ENCODE results near the gene GALNTL6.
"Not testable (repeated sequence)": the region's sequence is repeated elsewhere in the genome, so short reads cannot be mapped to it uniquely, and the experiment has no call there.

Gene GALNTL6

DNA sequence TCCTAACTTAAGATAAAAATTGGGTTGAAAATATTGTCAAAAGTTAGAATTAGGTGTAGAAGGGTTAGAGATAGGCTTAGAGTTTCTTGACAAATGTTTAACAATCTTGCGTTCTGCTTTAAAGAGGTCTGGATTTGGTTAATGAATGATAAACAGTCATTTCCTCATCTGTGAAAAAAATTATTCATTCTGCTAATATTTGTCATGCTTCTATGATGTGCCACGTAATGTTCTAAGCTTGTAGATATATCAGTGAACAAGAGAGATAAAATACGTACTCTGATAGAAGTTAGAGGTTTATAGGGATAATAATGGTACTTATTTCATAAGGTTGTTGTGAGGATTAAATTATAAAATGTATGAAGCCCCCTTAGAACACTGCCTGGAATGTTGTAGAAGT is 912.4 kb downstream of the GALNTL6 start:
- DNase-seq, result no peak
- no peak for TF ChIP-seq GATA1 (IDR thresholded peaks at IDR 0.05; ENCODE audit: low read depth, low read length)
- no peak for TF ChIP-seq POLR2A (IDR thresholded peaks at IDR 0.05; ENCODE audit: low read length)

DNA sequence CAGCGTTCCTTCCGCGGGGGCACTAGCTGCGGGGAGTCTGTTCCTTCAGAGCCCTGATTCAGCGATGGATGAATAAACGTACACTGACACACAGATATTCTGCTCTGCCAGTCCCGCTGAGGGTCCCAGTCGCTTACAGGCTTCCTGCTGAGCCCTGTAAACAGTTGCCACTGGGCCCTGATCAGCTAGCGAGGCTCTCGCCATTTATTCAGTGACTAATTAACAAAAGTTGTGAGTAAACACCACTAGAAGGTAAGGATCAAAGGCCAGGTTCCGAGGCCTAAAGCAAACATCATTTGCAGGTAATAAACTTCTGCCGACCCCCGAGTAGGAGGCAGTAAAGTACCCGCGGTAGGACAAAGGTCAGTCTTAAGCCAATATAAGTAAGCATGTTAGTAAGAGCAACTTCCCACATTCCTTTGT is 912.8 kb downstream of the GALNTL6 start:
- DNase-seq, result no peak
- TF ChIP-seq POLR2A (IDR thresholded peaks at IDR 0.05; ENCODE audit: low read length) (no peak), GATA1 (IDR thresholded peaks at IDR 0.05; ENCODE audit: low read depth, low read length) (no peak)

DNA sequence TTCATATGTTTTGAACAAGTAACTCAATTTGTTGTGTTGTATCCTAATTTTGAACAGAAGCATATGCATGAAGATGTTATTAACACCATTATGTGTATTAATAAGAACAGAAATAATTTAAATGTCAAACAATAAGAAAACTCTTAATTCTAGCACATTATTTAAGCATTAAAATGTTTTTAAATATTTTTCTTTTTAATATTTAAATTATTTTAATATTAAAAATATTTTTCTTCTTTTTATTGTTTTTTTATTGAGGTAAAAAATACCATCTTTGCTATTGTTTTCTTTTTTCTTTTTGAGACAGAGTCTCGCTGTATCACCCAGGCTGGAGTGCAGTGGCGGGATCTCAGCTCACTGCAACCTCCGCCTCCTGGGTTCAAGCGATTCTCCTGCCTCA is 914.4 kb downstream of the GALNTL6 start:
- TF ChIP-seq GATA1 (IDR thresholded peaks at IDR 0.05; ENCODE audit: low read depth, low read length) (no peak), POLR2A (IDR thresholded peaks at IDR 0.05; ENCODE audit: low read length) (no peak)
- DNase-seq, result no peak

DNA sequence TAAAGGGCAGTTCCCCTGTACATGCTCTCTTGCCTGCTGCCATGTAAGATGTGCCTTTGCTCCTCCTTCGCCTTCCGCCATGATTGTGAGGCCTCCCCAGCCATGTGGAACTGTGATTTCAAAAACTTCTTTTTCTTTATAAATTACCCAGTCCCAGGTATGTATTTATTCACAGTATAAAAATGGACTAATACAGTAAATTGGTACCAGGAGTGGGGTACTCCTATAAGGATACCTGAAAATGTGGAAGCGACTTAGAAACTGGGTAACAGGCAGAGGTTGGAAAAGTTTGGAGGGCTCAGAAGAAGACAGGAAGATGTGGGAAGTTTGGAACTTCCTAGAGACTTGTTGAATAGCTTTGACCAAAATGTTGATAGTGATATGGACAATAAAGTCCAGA is 920.4 kb downstream of the GALNTL6 start:
- not testable (repeated sequence) for DNase-seq

DNA sequence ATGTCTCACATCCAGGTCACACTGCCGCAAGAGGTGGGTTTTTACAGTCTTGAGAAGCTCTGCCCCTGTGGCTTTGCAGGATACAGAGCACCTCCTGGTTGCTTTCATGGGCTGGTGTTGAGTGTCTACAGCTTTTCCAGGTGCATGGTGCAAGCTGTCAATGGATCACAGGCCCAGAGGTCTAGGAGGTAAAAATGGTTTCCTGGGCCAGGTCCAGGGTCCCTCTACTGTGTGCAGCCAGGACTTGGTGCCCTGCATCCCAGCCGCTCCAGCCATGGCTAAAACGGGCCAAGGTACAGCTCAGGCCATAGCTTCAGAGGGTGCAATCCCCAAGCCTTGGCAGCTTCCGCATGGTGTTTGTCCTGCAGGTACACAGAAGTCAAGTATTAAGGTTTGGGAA is 921.4 kb downstream of the GALNTL6 start:
- DNase-seq, result no peak
- TF ChIP-seq POLR2A (IDR thresholded peaks at IDR 0.05; ENCODE audit: low read length), result no peak
- no peak for TF ChIP-seq GATA1 (IDR thresholded peaks at IDR 0.05; ENCODE audit: low read depth, low read length)

- no peak for DNase-seq
- no peak for TF ChIP-seq POLR2A (IDR thresholded peaks at IDR 0.05; ENCODE audit: low read length)
- no peak for TF ChIP-seq GATA1 (IDR thresholded peaks at IDR 0.05; ENCODE audit: low read depth, low read length)
Observed at GRCh38 chr4:172736046-172736445, 922.8 kb downstream of the GALNTL6 start.

GRCh38 chr4:172740434-172740833 is 927.2 kb downstream of the GALNTL6 start:
- no peak for TF ChIP-seq POLR2A (IDR thresholded peaks at IDR 0.05; ENCODE audit: low read length)
- TF ChIP-seq GATA1 (IDR thresholded peaks at IDR 0.05; ENCODE audit: low read depth, low read length), result no peak
- no peak for DNase-seq

- TF ChIP-seq POLR2A (IDR thresholded peaks at IDR 0.05; ENCODE audit: low read length) (no peak), GATA1 (IDR thresholded peaks at IDR 0.05; ENCODE audit: low read depth, low read length) (no peak)
- DNase-seq, result no peak
Observed at GRCh38 chr4:172750910-172751309, 937.7 kb downstream of the GALNTL6 start.

- no peak for TF ChIP-seq GATA1 (IDR thresholded peaks at IDR 0.05; ENCODE audit: low read depth, low read length)
- no peak for DNase-seq
Observed at GRCh38 chr4:172751550-172751949, 938.3 kb downstream of the GALNTL6 start.

DNA sequence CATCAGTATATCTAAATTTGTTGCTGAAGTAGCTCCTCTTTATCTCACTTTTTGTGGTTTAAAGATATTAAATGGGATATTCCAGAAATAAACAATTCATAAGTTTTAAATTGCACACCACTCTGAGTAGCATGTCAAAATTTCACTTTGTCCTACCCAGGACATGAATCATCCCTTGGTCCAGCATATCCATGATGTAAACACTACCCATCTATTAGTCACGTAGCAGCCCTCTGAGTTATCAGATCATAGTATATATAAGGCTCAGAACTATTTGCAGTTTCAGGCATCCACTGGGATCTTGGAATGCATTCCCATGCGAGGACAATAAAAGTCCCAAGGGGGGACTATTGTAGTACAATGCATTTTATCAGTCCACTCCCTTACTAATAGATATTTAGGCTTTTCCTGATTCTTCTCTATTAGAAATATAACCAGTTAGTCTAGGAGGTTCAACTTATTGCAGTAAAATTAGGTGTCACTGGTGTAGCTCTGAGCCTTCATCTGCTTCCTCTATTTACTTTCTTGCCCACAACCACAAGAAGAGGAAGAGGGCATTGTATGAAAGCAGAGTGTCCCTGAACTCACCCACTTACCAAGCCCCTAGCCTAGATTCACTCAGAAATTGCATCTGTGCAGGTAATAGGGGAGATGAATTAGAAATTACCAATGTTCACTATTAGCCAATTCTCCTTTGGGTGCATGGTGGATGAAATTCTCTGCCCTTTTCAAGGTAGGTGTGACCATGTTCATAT is 945.6 kb downstream of the GALNTL6 start:
- TF ChIP-seq POLR2A (IDR thresholded peaks at IDR 0.05; ENCODE audit: low read length), result no peak
- no peak for TF ChIP-seq GATA1 (IDR thresholded peaks at IDR 0.05; ENCODE audit: low read depth, low read length)
- DNase-seq, result no peak

- no peak for DNase-seq
- TF ChIP-seq POLR2A (IDR thresholded peaks at IDR 0.05; ENCODE audit: low read length) (no peak), GATA1 (IDR thresholded peaks at IDR 0.05; ENCODE audit: low read depth, low read length) (no peak)
Observed at GRCh38 chr4:172760512-172760911, 947.3 kb downstream of the GALNTL6 start.

DNA sequence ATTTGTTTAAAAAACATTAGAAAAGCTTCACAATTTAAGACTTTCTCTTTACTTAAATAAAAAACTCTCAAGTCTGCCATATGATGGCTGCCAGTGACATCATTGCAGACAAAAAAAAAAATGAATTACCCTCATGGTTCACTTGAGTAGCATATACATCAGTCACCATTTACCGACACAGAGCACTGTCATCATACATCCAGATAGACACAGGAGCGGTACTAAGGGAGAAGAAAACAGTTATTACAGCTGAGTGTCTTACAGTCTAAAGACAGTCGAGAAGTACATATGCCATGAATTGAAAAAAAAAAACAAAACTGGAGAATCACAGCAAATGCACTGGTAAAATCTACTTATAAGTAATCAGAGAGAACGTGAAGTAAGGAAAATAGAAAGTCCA is 949.7 kb downstream of the GALNTL6 start:
- TF ChIP-seq GATA1 (IDR thresholded peaks at IDR 0.05; ENCODE audit: low read depth, low read length), result no peak
- TF ChIP-seq POLR2A (IDR thresholded peaks at IDR 0.05; ENCODE audit: low read length), result no peak

DNA sequence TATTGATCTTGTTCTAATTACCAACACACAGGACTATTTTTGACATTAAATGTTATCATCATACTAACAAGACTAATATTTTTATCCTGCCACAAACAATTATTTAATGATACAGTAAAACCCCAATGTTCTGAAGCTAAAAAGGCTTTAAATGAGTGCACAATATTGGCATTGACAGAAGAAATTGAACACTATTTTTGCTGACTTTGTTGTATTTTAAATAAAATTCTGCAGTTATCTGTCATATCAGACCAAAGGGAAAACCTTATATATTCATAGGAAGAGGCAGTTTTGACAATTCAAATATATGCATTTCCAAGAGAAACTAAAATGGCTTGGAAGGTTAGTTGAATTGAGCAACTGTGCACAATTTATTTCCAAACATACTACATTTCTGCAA is 957.6 kb downstream of the GALNTL6 start:
- no peak for DNase-seq
- TF ChIP-seq POLR2A (IDR thresholded peaks at IDR 0.05; ENCODE audit: low read length), result no peak
- TF ChIP-seq GATA1 (IDR thresholded peaks at IDR 0.05; ENCODE audit: low read depth, low read length), result no peak

More for the DNA sequence above, 949.7 kb downstream of the GALNTL6 start:
- DNase-seq, result no peak

- TF ChIP-seq POLR2A (IDR thresholded peaks at IDR 0.05; ENCODE audit: low read length) (no peak), GATA1 (IDR thresholded peaks at IDR 0.05; ENCODE audit: low read depth, low read length) (no peak)
- no peak for DNase-seq
Observed at GRCh38 chr4:172772781-172773180, 959.6 kb downstream of the GALNTL6 start.

DNA sequence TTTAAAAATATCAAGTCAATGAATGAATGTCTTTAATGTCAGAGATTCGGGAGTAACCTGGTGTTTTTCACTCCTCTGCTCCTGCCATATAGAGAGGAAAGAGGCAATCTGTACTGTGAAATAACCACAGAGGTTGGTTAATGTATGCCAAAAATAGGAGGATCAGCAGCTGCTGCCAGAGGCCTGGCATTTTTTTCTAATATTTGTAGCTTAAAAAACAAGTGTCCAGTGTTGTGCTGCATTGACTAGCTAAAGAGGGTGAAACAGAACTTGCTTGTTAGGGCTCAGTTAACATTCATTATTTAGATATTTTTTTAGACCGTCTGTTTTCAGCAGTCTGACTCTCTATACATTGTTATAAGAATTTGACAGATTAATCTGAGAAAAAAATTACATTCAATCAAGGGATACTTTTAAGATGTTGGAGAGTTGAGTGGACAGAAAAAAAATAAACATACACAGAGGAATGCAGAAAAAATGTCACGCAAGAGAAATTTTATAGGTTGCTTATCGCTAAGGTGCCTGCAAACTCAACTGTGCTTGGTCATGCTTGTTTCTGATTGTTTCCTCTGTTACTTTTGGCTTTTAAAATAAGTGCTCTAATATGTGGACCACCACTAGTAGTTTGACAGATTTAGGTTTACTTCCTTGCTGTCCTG is 963.1 kb downstream of the GALNTL6 start:
- no peak for DNase-seq
- no peak for TF ChIP-seq POLR2A (IDR thresholded peaks at IDR 0.05; ENCODE audit: low read length)
- TF ChIP-seq GATA1 (IDR thresholded peaks at IDR 0.05; ENCODE audit: low read depth, low read length), result no peak
